ENCODE results near the gene EIF1. TPM values are rescaled to one million over a fixed set of nuclear protein-coding genes. Genes with fewer than 3 reads are reported as not detected.

The EIF1 gene
- polyA plus RNA-seq, 1 donor from 2014 or later: 257 TPM

DNA sequence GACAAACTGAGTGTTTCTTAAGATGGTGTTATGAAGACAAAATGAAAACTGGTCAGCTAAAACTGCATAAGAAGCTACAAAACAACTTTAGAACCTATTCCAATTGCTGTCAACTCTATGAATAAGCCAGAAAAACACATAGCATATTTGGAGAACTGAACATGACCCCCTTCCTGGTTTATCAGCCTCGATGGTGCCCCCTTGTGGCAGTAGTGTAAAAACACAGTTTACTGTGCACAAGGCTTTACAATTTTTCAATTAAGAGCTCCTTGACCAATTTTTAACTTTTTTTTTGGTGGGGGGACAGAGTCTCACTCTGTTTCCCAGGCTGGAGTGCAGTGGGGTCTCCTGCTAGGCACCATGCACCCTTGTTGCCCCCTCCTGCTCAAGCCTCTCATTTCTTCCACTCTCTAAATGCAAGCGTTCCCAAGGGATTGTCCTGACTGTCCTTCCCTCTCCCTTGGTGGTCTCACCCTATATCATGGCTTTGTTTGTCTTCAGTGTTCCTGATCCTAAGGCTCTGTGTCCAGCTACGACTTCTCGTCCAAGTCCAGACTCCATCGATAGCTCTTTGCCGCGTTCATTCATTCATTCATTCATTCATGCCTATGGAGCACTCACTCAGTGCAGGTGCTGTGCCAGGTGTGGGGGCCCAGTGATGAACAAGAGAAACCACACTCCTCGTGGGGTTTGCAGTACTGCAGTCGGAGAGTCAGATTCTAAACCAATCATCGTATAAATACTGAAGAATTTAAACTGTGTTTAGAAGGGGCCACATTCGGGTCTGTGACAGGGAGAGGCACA, 7.5 kb downstream of the EIF1 start:
- no peak overlapping the region for H3K9ac ChIP-seq (ENCODE audit: low read length)

More for the DNA sequence above, 7.5 kb downstream of the EIF1 start:
- Histone ChIP-seq H3K9me2 (ENCODE audit: insufficient read depth, low read length) (no peaks in the 10 kb centered on the region), H3K27ac (ENCODE audit: low read length) (no peak overlapping the region), H3K4me3 (ENCODE audit: low read length) (no peak overlapping the region), H3K9me3 (ENCODE audit: low read length) (no peaks in the 10 kb centered on the region), H3F3A (ENCODE audit: insufficient read depth, low read length, poor library complexity, severe bottlenecking) (no peaks in the 10 kb centered on the region), H3K36me3 (ENCODE audit: insufficient read depth, low read length) (peaks cover 7% of the 10 kb centered on the region), H2AFZ (ENCODE audit: low read depth, low read length) (no peak overlapping the region), H4K20me1 (ENCODE audit: insufficient read depth) (peaks cover 5% of the 10 kb centered on the region), H3K27me3 (ENCODE audit: insufficient read depth, low read depth, low read length) (no peaks in the 10 kb centered on the region), H3K4me2 (ENCODE audit: low read length) (no peak overlapping the region), H3K79me2 (replicated peaks; ENCODE audit: insufficient read depth, low read length) (peaks cover 2% of the 10 kb centered on the region)
- no peak for TF ChIP-seq REST (IDR thresholded peaks at IDR 0.05; ENCODE audit: borderline replicate concordance)
- TF ChIP-seq EZH2 (IDR thresholded peaks at IDR 0.05; ENCODE audit: borderline replicate concordance, insufficient read depth, low read length, poor library complexity, severe bottlenecking): no peak
- TF ChIP-seq CTCF (IDR thresholded peaks at IDR 0.05; ENCODE audit: poor library complexity, severe bottlenecking): peak; percentile 82
- TF ChIP-seq RAD21 (conservative IDR thresholded peaks at IDR 0.05): peak; percentile 63
- TF ChIP-seq EP300 (conservative IDR thresholded peaks at IDR 0.05; ENCODE audit: poor library complexity, severe bottlenecking): no peak
- no peak for TF ChIP-seq POLR2AphosphoS5 (IDR thresholded peaks at IDR 0.05)
- TF ChIP-seq TAF1 (IDR thresholded peaks at IDR 0.05; ENCODE audit: low read depth): no peak
- no peak for TF ChIP-seq MXI1 (conservative IDR thresholded peaks at IDR 0.05; ENCODE audit: poor library complexity, severe bottlenecking)
- peak; percentile 72 for TF ChIP-seq SMC3 (conservative IDR thresholded peaks at IDR 0.05; ENCODE audit: poor library complexity)
